ENCODE data around the gene TCEA3.

DNA sequence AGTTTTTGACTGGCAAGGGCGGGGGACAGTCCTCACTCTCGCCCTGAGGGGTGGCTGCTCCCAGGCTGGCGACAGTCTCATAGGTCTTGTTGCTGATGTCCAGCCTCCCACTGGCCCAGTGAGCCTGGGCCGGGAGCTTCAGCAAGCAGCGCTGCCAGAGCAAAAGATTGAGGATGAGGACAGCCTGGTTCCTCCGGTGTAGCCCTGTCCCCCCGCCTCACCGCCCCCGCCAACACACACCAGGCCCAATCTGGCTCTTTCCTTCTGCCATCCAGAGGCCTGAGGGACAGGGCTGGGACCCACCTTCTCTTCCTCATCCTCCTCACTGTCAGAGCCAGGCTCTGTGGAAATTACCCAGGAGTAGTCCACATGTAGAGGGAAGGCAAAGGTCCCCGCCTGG, 8.6 kb upstream of the TCEA3 start:
- TF ChIP-seq, protein P1, sequence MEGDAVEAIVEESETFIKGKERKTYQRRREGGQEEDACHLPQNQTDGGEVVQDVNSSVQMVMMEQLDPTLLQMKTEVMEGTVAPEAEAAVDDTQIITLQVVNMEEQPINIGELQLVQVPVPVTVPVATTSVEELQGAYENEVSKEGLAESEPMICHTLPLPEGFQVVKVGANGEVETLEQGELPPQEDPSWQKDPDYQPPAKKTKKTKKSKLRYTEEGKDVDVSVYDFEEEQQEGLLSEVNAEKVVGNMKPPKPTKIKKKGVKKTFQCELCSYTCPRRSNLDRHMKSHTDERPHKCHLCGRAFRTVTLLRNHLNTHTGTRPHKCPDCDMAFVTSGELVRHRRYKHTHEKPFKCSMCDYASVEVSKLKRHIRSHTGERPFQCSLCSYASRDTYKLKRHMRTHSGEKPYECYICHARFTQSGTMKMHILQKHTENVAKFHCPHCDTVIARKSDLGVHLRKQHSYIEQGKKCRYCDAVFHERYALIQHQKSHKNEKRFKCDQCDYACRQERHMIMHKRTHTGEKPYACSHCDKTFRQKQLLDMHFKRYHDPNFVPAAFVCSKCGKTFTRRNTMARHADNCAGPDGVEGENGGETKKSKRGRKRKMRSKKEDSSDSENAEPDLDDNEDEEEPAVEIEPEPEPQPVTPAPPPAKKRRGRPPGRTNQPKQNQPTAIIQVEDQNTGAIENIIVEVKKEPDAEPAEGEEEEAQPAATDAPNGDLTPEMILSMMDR (IDR thresholded peaks at IDR 0.05; ENCODE audit: low read depth, low read length, poor library complexity, severe bottlenecking), result no peak
- no peak for TF ChIP-seq EZH2phosphoT487 (IDR thresholded peaks at IDR 0.05; ENCODE audit: borderline replicate concordance, low read length)

All from DOHH2 (cell line).